K562 (cell line): ENCODE measurements around the gene EMC6. TPM values are rescaled to one million over a fixed set of nuclear protein-coding genes. Genes with fewer than 3 reads are reported as not detected.
A peak's percentile ranks its signal among the peaks of the same experiment; 100 is the strongest.

Experiments used
- ATAC-seq: fragments of 200-7000 bp; cut with Tn5 transposase; 3 replicates; pipeline ENCODE4 v1.9.1; 2020; ENCODE audit warnings: moderate library complexity
- BruUV-seq: library from RNA; stranded (reverse); fragments of 400-500 nt; replicated peaks from 2 replicates; lab custom pipeline; 2021; lab: Mats Ljungman, UMichigan
- CTCF ChIA-PET: fragments of 300-600 bp; formaldehyde crosslinking; extraction: SDS; loops from one replicate; lab custom pipeline; 2021; ENCODE audit warnings: low intra/inter-chr PET ratio; lab: Yijun Ruan, JAX
- POLR2A ChIA-PET: fragments of 300-600, 350-650 bp; sonication (Branson Sonifier 250); formaldehyde crosslinking; extraction: SDS; loops from one replicate; lab custom pipeline; 2021; ENCODE audit warnings: antibody characterized with exemption, inconsistent platforms; lab: Yijun Ruan, JAX
- DNase-seq, 4 experiments: peaks; one replicate each; pipeline versions ENCODE4 v3.0.0 to v3.0.0-alpha.2; 2011 to 2018; ENCODE audit warnings: low spot score in 3 of 4, mixed read lengths in 3 of 4; ENCODE audit errors: extremely low read depth in 1 of 4
- FAIRE-seq: peaks from 2 replicates; lab custom pipeline; 2011; peaks lifted over from hg19 to GRCh38; lab: Jason Lieb, UNC
- H2AFZ ChIP-seq: 2 replicates; pipeline ENCODE4 v1.6.0; 2011; ENCODE audit warnings: low read depth, low read length, control low read depth, inconsistent platforms
- H3K27ac ChIP-seq: fragments of 200-600 bp; 3 replicates; pipeline ENCODE4 v1.8.0; 2011; ENCODE audit warnings: low read depth, mild to moderate bottlenecking, control low read depth, inconsistent platforms, low read length, moderate library complexity, mixed read lengths; ENCODE audit errors: extremely low read depth
- H3K27me3 ChIP-seq, 2 experiments: fragments of 300-600 bp in 1 of 2; 2 replicates in 1 of 2; 3 replicates in 1 of 2; pipeline versions ENCODE4 v1.6.0 to v1.8.0; 2011; ENCODE audit warnings: inconsistent platforms in 2 of 2, low read length in 2 of 2, mild to moderate bottlenecking in 1 of 2, mixed read lengths in 1 of 2, moderate library complexity in 1 of 2; ENCODE audit not compliant: control insufficient read depth in 2 of 2, insufficient read depth in 2 of 2
- H3K36me3 ChIP-seq: fragments of 300-600 bp; 3 replicates; pipeline ENCODE4 v1.8.0; 2011; ENCODE audit warnings: mild to moderate bottlenecking, low read length, inconsistent platforms; ENCODE audit not compliant: control insufficient read depth, insufficient read depth
- H3K4me1 ChIP-seq, 2 experiments: fragments of 200-600 bp in 1 of 2; replicated peaks in 1 of 2; 2 replicates in 1 of 2; 3 replicates in 1 of 2; pipeline versions ENCODE4 v1.5.1 to v1.8.0; 2011; ENCODE audit warnings: inconsistent platforms in 2 of 2, low read length in 2 of 2, mild to moderate bottlenecking in 1 of 2, mixed read lengths in 1 of 2, moderate library complexity in 1 of 2; ENCODE audit not compliant: control insufficient read depth in 2 of 2, insufficient read depth in 2 of 2
- H3K4me2 ChIP-seq: 2 replicates; pipeline ENCODE4 v1.6.1; 2011; ENCODE audit warnings: low read length, control low read depth, inconsistent platforms, mixed read lengths; ENCODE audit not compliant: insufficient read depth
- H3K4me3 ChIP-seq: fragments of 200-600 bp; sonication (generic), shearing (Covaris generic); 2 replicates; pipeline ENCODE4 v1.5.1; 2016; ENCODE audit warnings: control low read depth, inconsistent platforms
- H3K79me2 ChIP-seq: fragments of 200-600 bp; 3 replicates; pipeline ENCODE4 v1.8.0; 2011; ENCODE audit warnings: low read length, inconsistent platforms; ENCODE audit not compliant: control insufficient read depth, insufficient read depth
- H3K9ac ChIP-seq, 2 experiments: 2 replicates each; pipeline versions ENCODE4 v1.6.0 to v1.6.1; 2011; ENCODE audit warnings: low read depth in 2 of 2, low read length in 2 of 2, control low read depth in 1 of 2, inconsistent platforms in 1 of 2, mild to moderate bottlenecking in 1 of 2, mixed read lengths in 1 of 2; ENCODE audit not compliant: insufficient read depth in 1 of 2
- H3K9me1 ChIP-seq: one replicate; pipeline ENCODE4 v1.6.0; 2011; ENCODE audit warnings: inconsistent platforms, mild to moderate bottlenecking, low read length, moderate library complexity; ENCODE audit not compliant: control insufficient read depth, insufficient read depth
- H3K9me3 ChIP-seq: replicated peaks from 2 replicates; pipeline ENCODE4 v1.5.1; 2011; ENCODE audit warnings: low read depth, low read length, inconsistent platforms; ENCODE audit not compliant: control insufficient read depth, insufficient read depth
- H4K20me1 ChIP-seq: replicated peaks from 2 replicates; pipeline ENCODE4 v1.6.1; 2011; ENCODE audit warnings: low read length, inconsistent platforms, mixed read lengths; ENCODE audit not compliant: control insufficient read depth, insufficient read depth
- CTCF ChIP-seq, 3 experiments: IDR thresholded peaks in 2 of 3; conservative IDR thresholded peaks in 1 of 3; 2 replicates each; pipeline ENCODE4 v1.5.1; 2011 to 2012; ENCODE audit warnings: low read length in 3 of 3, mild to moderate bottlenecking in 3 of 3, control low read depth in 2 of 3, improper control_type of control experiment in 1 of 3, inconsistent platforms in 1 of 3, low read depth in 1 of 3, mixed read lengths in 1 of 3, moderate library complexity in 1 of 3; ENCODE audit not compliant: insufficient read depth in 2 of 3
- HMGXB4 ChIP-seq: sonication (generic); formaldehyde crosslinking; IDR thresholded peaks from 2 replicates; pipeline ENCODE4 v1.8.1; 2023; ENCODE audit warnings: mild to moderate bottlenecking, missing genetic modification reagents
- MEIS2 ChIP-seq: fragments of 450-650 bp; IDR thresholded peaks from 2 replicates; pipeline ENCODE4 v1.6.1; 2014; ENCODE audit warnings: mild to moderate bottlenecking; ENCODE audit not compliant: partially characterized antibody
- RAD21 ChIP-seq, 2 experiments: fragments of 250-450 bp in 1 of 2; fragments of 450-650 bp in 1 of 2; sonication (Bioruptor Pico) in 1 of 2; formaldehyde crosslinking in 1 of 2; IDR thresholded peaks in 1 of 2; conservative IDR thresholded peaks in 1 of 2; 2 replicates each; pipeline versions ENCODE4 v1.4.0 to v1.8.0; 2020 to 2022; ENCODE audit warnings: mild to moderate bottlenecking in 2 of 2, moderate library complexity in 1 of 2
- REST ChIP-seq, 2 experiments: fragments of 450-650 bp; formaldehyde crosslinking in 1 of 2; IDR thresholded peaks; 2 replicates each; pipeline versions ENCODE4 v1.4.0 to v1.6.1; 2014 to 2020; ENCODE audit warnings: mild to moderate bottlenecking in 2 of 2, borderline replicate concordance in 1 of 2, low read depth in 1 of 2
- SRSF3 ChIP-seq: fragments of 200-400 bp; formaldehyde crosslinking; IDR thresholded peaks from 2 replicates; pipeline ENCODE4 v1.6.1; 2016; ENCODE audit warnings: mild to moderate bottlenecking, low read length, moderate library complexity; ENCODE audit not compliant: insufficient read depth
- ZNF239 ChIP-seq: fragments of 250-450 bp; sonication (Bioruptor Pico); IDR thresholded peaks from 2 replicates; pipeline ENCODE4 v1.4.0; 2020; ENCODE audit warnings: mild to moderate bottlenecking
- WGBS: fragments of 100-300 bp; shearing (Covaris generic); methylation state at CpG from one replicate; pipeline ENCODE4 v1.1.6; 2016; ENCODE audit warnings: low coverage, mixed read lengths; ENCODE audit not compliant: insufficient coverage; ENCODE audit errors: missing lambda C conversion rate; 5-methylcytosine and 5-hydroxymethylcytosine counted together
- in situ Hi-C: fragments of 300-500 bp; cut with MboI; formaldehyde crosslinking; loops from 4 replicates; pipeline ENCODE4 v1.15.0; 2018; ENCODE audit warnings: inconsistent platforms, mixed read lengths
- intact Hi-C: fragments of 100-400 bp; cut with micrococcal nuclease; formaldehyde crosslinking; loops from 2 replicates; pipeline ENCODE4 v1.14.2; 2022
- polyA plus RNA-seq, 8 experiments: library from polyadenylated mRNA; depleted of rRNA in 4 of 8; stranded (reverse) in 5 of 8; unstranded in 3 of 8; fragments of >200 nt; fragmentation: Nextera tagmentation in 2 of 8; fragmentation: Illumina TruSeq in 1 of 8; extraction: Ambion mirVana in 2 of 8; extraction: Trizol in 1 of 8; gene quantifications; 2 replicates each; pipeline versions ENCODE4 v1.2.1 to v1.2.3, GENCODE V29; 2011 to 2014; ENCODE audit warnings: inconsistent platforms in 1 of 8, missing spikeins in 1 of 8
- total RNA-seq, 7 experiments: library from RNA; depleted of rRNA in 6 of 7; stranded (reverse); fragments of >200 nt in 6 of 7; fragmentation: Illumina TruSeq in 2 of 7; extraction: Trizol in 2 of 7; gene quantifications; 2 replicates each; pipeline versions ENCODE4 v1.2.1 to v1.2.3, GENCODE V29; 2011 to 2021; ENCODE audit warnings: low replicate concordance in 1 of 7

The EMC6 gene
- total and polyA plus RNA-seq, 9 of the 15 experiments (the other 6 are each of a cell fraction or from before 2014, with no cell fraction given), result 2.9 to 136 (median 24.9) TPM

- H3K27me3 ChIP-seq, result no peaks in the 10 kb centered on the region
- FAIRE-seq (no peak), ATAC-seq (peak; percentile 80), DNase-seq (peak; percentile 32 to 54 (median 46))
- peaks cover 0 to 42% of the 10 kb centered on the region in 2 experiments; a peak in 2 of 5 replicates for H3K4me1 ChIP-seq
- no peaks in the 10 kb centered on the region for H3K9me1 ChIP-seq
- BruUV-seq, result no TSS peak
- ChIA-PET CTCF (interaction anchor here (1.1 to 1.7 kb wide), 2 partner anchors 89 to 843 kb away, joined by 3 to 9 read pairs; no protein-coding TSS in a partner anchor), POLR2A (interaction anchor here (0.6 kb wide), 1 partner anchor 255 kb away, joined by 3 read pairs; no protein-coding TSS in a partner anchor)
- no peak overlapping the region for H2AFZ ChIP-seq
- WGBS, result 23% methylated on average over 9 of the region's 16 CpGs
- no peaks in the 10 kb centered on the region for H3K9me3 ChIP-seq
- intact Hi-C loops (loop anchor here (10.0 kb wide), 1 partner anchor 87 kb away; the partner anchor contains the start of gene TRPV1), in situ Hi-C loops (no loop called here)
- no peaks in the 10 kb centered on the region for H3K36me3 ChIP-seq
- no peak overlapping the region for H3K9ac ChIP-seq
- H3K27ac ChIP-seq, result no peak overlapping the region
- no peaks in the 10 kb centered on the region for H3K79me2 ChIP-seq
- no peaks in the 10 kb centered on the region for H4K20me1 ChIP-seq
- no peak overlapping the region for H3K4me3 ChIP-seq
- H3K4me2 ChIP-seq, result no peak overlapping the region
- TF ChIP-seq MEIS2 (peak; percentile 22), SRSF3 (no peak), CTCF (IDR thresholded peaks at IDR 0.05 in 2 of 3, conservative IDR thresholded peaks at IDR 0.05 in 1 of 3; ENCODE audit: insufficient read depth in 2 of 3, low read depth in 1 of 3, low read length in 3 of 3) (peak; percentile 44 to 51 (median 47); a peak in 4 of 6 replicates), REST (IDR thresholded peaks at IDR 0.05; ENCODE audit: borderline replicate concordance) (peak; percentile 16; the same call in 1 of the 2 replicates), REST (CRISPR knock-in tag; IDR thresholded peaks at IDR 0.05; ENCODE audit: low read depth) (no peak), RAD21 (CRISPR knock-in tag; conservative IDR thresholded peaks at IDR 0.05 in 1 of 2, IDR thresholded peaks at IDR 0.05 in 1 of 2) (peak in 1 of 2 experiments; percentile 48; a peak in 2 of 4 replicates), HMGXB4 (no peak), ZNF239 (CRISPR knock-in tag) (no peak)
Observed at GRCh38 chr17:3691617-3692067, 23.0 kb downstream of the EMC6 start.
